Glutamatergic neuron (in vitro differentiated cells): ENCODE measurements around the gene IL4R. TPM values are rescaled to one million over a fixed set of nuclear protein-coding genes. Genes with fewer than 3 reads are reported as not detected.
"Not testable (repeated sequence)": the region's sequence is repeated elsewhere in the genome, so short reads cannot be mapped to it uniquely, and the experiment has no call there.

Source experiments
- DNase-seq: peaks from one replicate; pipeline ENCODE4 v3.0.0; 2022
- H3K27ac Mint-ChIP-seq: one replicate; pipeline ENCODE4 v1.8.0; 2020; ENCODE audit warnings: mild to moderate bottlenecking, mixed read lengths, inconsistent platforms; ENCODE audit not compliant: unreplicated experiment
- H3K27me3 Mint-ChIP-seq: one replicate; pipeline ENCODE4 v1.8.0; 2020; ENCODE audit warnings: mild to moderate bottlenecking, moderate library complexity, mixed read lengths, inconsistent platforms; ENCODE audit not compliant: unreplicated experiment
- H3K36me3 Mint-ChIP-seq: one replicate; pipeline ENCODE4 v1.8.0; 2020; ENCODE audit warnings: mild to moderate bottlenecking, mixed read lengths, inconsistent platforms; ENCODE audit not compliant: unreplicated experiment
- H3K4me1 Mint-ChIP-seq: one replicate; pipeline ENCODE4 v1.8.0; 2020; ENCODE audit warnings: mild to moderate bottlenecking, low read depth, mixed read lengths, inconsistent platforms; ENCODE audit not compliant: unreplicated experiment
- H3K4me3 Mint-ChIP-seq: one replicate; pipeline ENCODE4 v1.8.0; 2020; ENCODE audit warnings: mild to moderate bottlenecking, mixed read lengths, inconsistent platforms; ENCODE audit not compliant: unreplicated experiment
- H3K9me3 Mint-ChIP-seq: one replicate; pipeline ENCODE4 v1.8.0; 2020; ENCODE audit warnings: mild to moderate bottlenecking, moderate library complexity, mixed read lengths, inconsistent platforms; ENCODE audit not compliant: unreplicated experiment
- CTCF ChIP-seq: fragments of 200-600 bp; sonication (generic); IDR thresholded peaks from one replicate; pipeline ENCODE4 v1.5.0; 2021; ENCODE audit not compliant: partially characterized antibody, unreplicated experiment
- total RNA-seq: library from RNA; stranded (reverse); fragmentation: NEBNext Ultra II Directional; extraction: Animal tissue kit (Norgen Biotek cat#: 25700); gene quantifications from one replicate; pipeline ENCODE4 v1.2.1, GENCODE V29; 2021; ENCODE audit not compliant: unreplicated experiment

Gene IL4R
- total RNA-seq, 1 donor from 2014 or later, result 10.8 TPM

- H3K36me3 Mint-ChIP-seq, result peaks cover 4% of the 10 kb centered on the region
- H3K27ac Mint-ChIP-seq, result no peak overlapping the region
- DNase-seq, result no peak
- no peak for TF ChIP-seq CTCF
- H3K27me3 Mint-ChIP-seq, result peaks cover 2% of the 10 kb centered on the region
- no peak overlapping the region for H3K4me3 Mint-ChIP-seq
- peaks cover 4% of the 10 kb centered on the region for H3K9me3 Mint-ChIP-seq
- no peaks in the 10 kb centered on the region for H3K4me1 Mint-ChIP-seq
Observed at GRCh38 chr16:27287887-27288286, 25.9 kb upstream of the IL4R start.

GRCh38 chr16:27288313-27288712 lies 25.5 kb upstream of the IL4R start:
- not testable (repeated sequence) for H3K36me3 Mint-ChIP-seq, H3K4me1 Mint-ChIP-seq

GRCh38 chr16:27289669-27290068 lies 24.1 kb upstream of the IL4R start:
- peaks cover 4% of the 10 kb centered on the region for H3K9me3 Mint-ChIP-seq
- no peak overlapping the region for H3K27ac Mint-ChIP-seq
- peaks cover 4% of the 10 kb centered on the region for H3K36me3 Mint-ChIP-seq
- H3K4me1 Mint-ChIP-seq, result no peaks in the 10 kb centered on the region
- no peaks in the 10 kb centered on the region for H3K27me3 Mint-ChIP-seq
- no peak for TF ChIP-seq CTCF
- no peak for DNase-seq
- no peak overlapping the region for H3K4me3 Mint-ChIP-seq

More at GRCh38 chr16:27288313-27288712, 25.5 kb upstream of the IL4R start:
- H3K4me3 Mint-ChIP-seq, H3K27ac Mint-ChIP-seq, DNase-seq, H3K9me3 Mint-ChIP-seq, H3K27me3 Mint-ChIP-seq: not testable (repeated sequence)

GRCh38 chr16:27290562-27290961 lies 23.2 kb upstream of the IL4R start:
- Mint-ChIP-seq H3K27me3 (no peaks in the 10 kb centered on the region), H3K27ac (no peak overlapping the region), H3K9me3 (peaks cover 4% of the 10 kb centered on the region), H3K4me3 (no peak overlapping the region), H3K4me1 (no peaks in the 10 kb centered on the region), H3K36me3 (peaks cover 4% of the 10 kb centered on the region)
- TF ChIP-seq CTCF, result no peak
- DNase-seq, result no peak

- no peak for DNase-seq
- Mint-ChIP-seq H3K4me3 (no peak overlapping the region), H3K27me3 (no peaks in the 10 kb centered on the region), H3K9me3 (peaks cover 4% of the 10 kb centered on the region), H3K4me1 (no peaks in the 10 kb centered on the region), H3K36me3 (peaks cover 4% of the 10 kb centered on the region), H3K27ac (no peak overlapping the region)
- no peak for TF ChIP-seq CTCF
Observed at GRCh38 chr16:27291106-27291505, 22.7 kb upstream of the IL4R start.

GRCh38 chr16:27291722-27292240 lies 22.0 kb upstream of the IL4R start:
- TF ChIP-seq CTCF, result no peak
- peaks cover 4% of the 10 kb centered on the region for H3K36me3 Mint-ChIP-seq
- no peaks in the 10 kb centered on the region for H3K4me1 Mint-ChIP-seq
- H3K9me3 Mint-ChIP-seq, result peaks cover 4% of the 10 kb centered on the region
- no peak overlapping the region for H3K27ac Mint-ChIP-seq
- no peaks in the 10 kb centered on the region for H3K27me3 Mint-ChIP-seq
- no peak overlapping the region for H3K4me3 Mint-ChIP-seq
- DNase-seq, result no peak
